Sigmoid colon (tissue), 7 donors: ENCODE measurements around the gene DIP2B. TPM values are rescaled to one million over a fixed set of nuclear protein-coding genes. Genes with fewer than 3 reads are reported as not detected.

ENCODE experiments used
- DNase-seq: peaks from one replicate; pipeline ENCODE4 v3.0.0-alpha.2; 2019
- H3K27ac ChIP-seq, 4 donors: fragments of 200-600 bp; sonication (generic); one replicate each; pipeline ENCODE4 v1.5.1; 2016 to 2019; ENCODE audit warnings: mild to moderate bottlenecking in 1 of 4
- H3K27me3 ChIP-seq, 3 donors: fragments of 200-600 bp; sonication (generic); one replicate each; pipeline ENCODE4 v1.5.1; 2019; ENCODE audit warnings: mild to moderate bottlenecking in 1 of 3
- H3K36me3 ChIP-seq, 4 donors: fragments of 200-600 bp; sonication (generic); one replicate each; pipeline ENCODE4 v1.5.1; 2016 to 2019
- H3K4me1 ChIP-seq, 4 donors: fragments of 200-600 bp; sonication (generic); one replicate each; pipeline ENCODE4 v1.5.1; 2017 to 2019
- H3K4me3 ChIP-seq, 4 donors: fragments of 200-600 bp; sonication (generic); one replicate each; pipeline ENCODE4 v1.5.1; 2017 to 2019; ENCODE audit warnings: mild to moderate bottlenecking in 2 of 4, moderate library complexity in 1 of 4
- H3K9me3 ChIP-seq, 4 donors: fragments of 200-600 bp in 3 of 4; sonication (generic) in 3 of 4; one replicate each; pipeline versions ENCODE4 v1.5.1 to v1.6.1; 2013 to 2019
- EP300 ChIP-seq, 4 donors: sonication (generic); formaldehyde crosslinking; IDR thresholded peaks; one replicate each; pipeline ENCODE4 v1.6.1; 2017; ENCODE audit warnings: antibody characterized with exemption in 4 of 4
- POLR2A ChIP-seq, 2 donors: fragments of 450-650 bp; IDR thresholded peaks; one replicate each; pipeline ENCODE4 v1.6.1; 2016; ENCODE audit warnings: antibody characterized with exemption in 2 of 2, mild to moderate bottlenecking in 2 of 2, moderate library complexity in 2 of 2
- POLR2AphosphoS5 ChIP-seq, 4 donors: sonication (generic); formaldehyde crosslinking; IDR thresholded peaks; one replicate each; pipeline ENCODE4 v1.6.1; 2017; ENCODE audit warnings: antibody characterized with exemption in 4 of 4
- WGBS, 2 donors: extraction: QIAGEN DNeasy Blood & Tissue Kit; methylation state at CpG; one replicate each; pipeline ENCODE4 v1.1.7; 2013; 5-methylcytosine and 5-hydroxymethylcytosine counted together
- intact Hi-C: fragments of 100-400 bp; cut with DNase I; formaldehyde crosslinking; loops from one replicate; pipeline ENCODE4 v1.15.1; 2023
- polyA plus RNA-seq, 3 donors: library from polyadenylated mRNA; stranded (reverse); fragments of 200-250 nt; gene quantifications; one replicate each; pipeline ENCODE4 v1.2.3, GENCODE V29; 2013
- total RNA-seq, 4 donors: library from RNA; depleted of rRNA; stranded (reverse); fragments of >200 nt; gene quantifications; one replicate each; pipeline ENCODE4 v1.1.0, GENCODE V29; 2016
- TF ChIP-seq, protein P1 (sequence below), 4 experiments: fragments of 450-650 bp in 3 of 4; fragments of 200-600 bp in 1 of 4; IDR thresholded peaks; one replicate each; pipeline ENCODE4 v1.5.1; 2016 to 2019; ENCODE audit warnings: antibody characterized with exemption in 4 of 4, mild to moderate bottlenecking in 3 of 4, moderate library complexity in 2 of 4
- donor health status: healthy with polysubstance abuse.
- donor health status: Bipolar disorder and iron deficiency.
- donor health status: healthy.

Gene DIP2B
- total and polyA plus RNA-seq, 7 donors: 7.2 to 28.0 (median 16.4) TPM

DNA sequence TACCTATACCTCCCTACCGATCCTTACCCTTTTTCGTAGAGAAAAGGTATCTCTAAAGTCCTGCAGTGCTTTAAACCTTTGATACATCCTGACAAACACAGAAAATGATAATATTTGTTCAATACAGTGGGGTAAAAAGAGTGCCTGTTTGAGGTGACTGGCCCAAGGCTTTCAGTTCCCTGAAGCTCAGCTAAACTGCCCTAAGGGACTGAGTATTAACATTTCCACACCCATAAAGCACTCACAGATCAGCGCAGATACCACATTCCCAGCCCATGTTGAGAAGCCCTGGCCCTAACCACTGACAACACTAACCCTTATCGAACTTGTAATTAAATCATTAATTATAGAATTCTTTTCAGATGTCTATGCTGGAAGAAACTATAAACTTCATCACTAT lies 108.7 kb downstream of the DIP2B start:
- H3K4me1 ChIP-seq: peaks cover 0 to 63% (median 36%) of the 10 kb centered on the region in 4 donors
- no peak for DNase-seq
- TF ChIP-seq POLR2A (IDR thresholded peaks at IDR 0.05) (no peak), POLR2AphosphoS5 (IDR thresholded peaks at IDR 0.05) (no peak), EP300 (IDR thresholded peaks at IDR 0.05) (no peak)
- TF ChIP-seq, protein P1, sequence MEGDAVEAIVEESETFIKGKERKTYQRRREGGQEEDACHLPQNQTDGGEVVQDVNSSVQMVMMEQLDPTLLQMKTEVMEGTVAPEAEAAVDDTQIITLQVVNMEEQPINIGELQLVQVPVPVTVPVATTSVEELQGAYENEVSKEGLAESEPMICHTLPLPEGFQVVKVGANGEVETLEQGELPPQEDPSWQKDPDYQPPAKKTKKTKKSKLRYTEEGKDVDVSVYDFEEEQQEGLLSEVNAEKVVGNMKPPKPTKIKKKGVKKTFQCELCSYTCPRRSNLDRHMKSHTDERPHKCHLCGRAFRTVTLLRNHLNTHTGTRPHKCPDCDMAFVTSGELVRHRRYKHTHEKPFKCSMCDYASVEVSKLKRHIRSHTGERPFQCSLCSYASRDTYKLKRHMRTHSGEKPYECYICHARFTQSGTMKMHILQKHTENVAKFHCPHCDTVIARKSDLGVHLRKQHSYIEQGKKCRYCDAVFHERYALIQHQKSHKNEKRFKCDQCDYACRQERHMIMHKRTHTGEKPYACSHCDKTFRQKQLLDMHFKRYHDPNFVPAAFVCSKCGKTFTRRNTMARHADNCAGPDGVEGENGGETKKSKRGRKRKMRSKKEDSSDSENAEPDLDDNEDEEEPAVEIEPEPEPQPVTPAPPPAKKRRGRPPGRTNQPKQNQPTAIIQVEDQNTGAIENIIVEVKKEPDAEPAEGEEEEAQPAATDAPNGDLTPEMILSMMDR (IDR thresholded peaks at IDR 0.05): no peak
- WGBS, 2 donors: 87 to 92% methylated on average over 4 of the region's 4 CpGs
- H3K27me3 ChIP-seq: no peaks in the 10 kb centered on the region
- H3K36me3 ChIP-seq: no peaks in the 10 kb centered on the region
- H3K27ac ChIP-seq: peak overlapping the region in 1 of 4 donors; percentile 56
- intact Hi-C loops: no loop called here
- H3K9me3 ChIP-seq: no peaks in the 10 kb centered on the region
- no peak overlapping the region for H3K4me3 ChIP-seq

DNA sequence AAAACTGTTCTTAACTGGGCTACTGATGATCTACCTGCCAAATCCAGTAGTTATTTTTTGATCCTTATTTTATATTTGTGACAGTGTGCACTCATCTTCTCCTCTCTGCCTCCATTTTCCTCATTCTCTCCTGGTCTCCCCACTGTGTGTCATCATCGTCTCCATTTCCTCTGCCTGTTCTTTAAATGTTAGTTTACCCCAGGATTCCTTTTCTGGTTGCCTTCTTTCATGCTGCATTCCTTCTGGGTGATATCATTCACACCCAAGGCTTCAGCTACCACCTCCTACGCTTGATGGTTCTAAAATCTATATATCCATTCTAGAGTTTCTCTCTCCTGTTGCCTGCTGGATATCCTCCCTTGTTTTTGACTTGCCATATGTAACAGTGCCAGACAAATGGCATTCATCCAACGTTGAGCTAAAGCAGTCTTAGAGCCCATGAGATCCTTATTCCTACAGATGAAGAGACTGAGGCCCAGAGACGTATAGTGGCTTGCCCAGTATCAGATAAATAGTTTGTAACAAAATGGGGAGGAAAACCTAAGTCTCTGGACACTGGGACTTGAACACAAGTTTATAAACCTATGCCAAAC lies 109.5 kb downstream of the DIP2B start:
- H3K36me3 ChIP-seq: no peaks in the 10 kb centered on the region
- H3K9me3 ChIP-seq: no peaks in the 10 kb centered on the region
- H3K27ac ChIP-seq: peak overlapping the region in 2 of 4 donors; percentile 36 to 56
- intact Hi-C loops: no loop called here
- no peak overlapping the region for H3K4me3 ChIP-seq
- WGBS, 2 donors: 77 to 85% methylated on average over 4 of the region's 4 CpGs
- peaks cover 0 to 67% (median 41%) of the 10 kb centered on the region in 4 donors for H3K4me1 ChIP-seq
- TF ChIP-seq EP300 (IDR thresholded peaks at IDR 0.05) (no peak), POLR2A (IDR thresholded peaks at IDR 0.05) (no peak), POLR2AphosphoS5 (IDR thresholded peaks at IDR 0.05) (no peak)
- TF ChIP-seq, protein P1 (IDR thresholded peaks at IDR 0.05): no peak
- H3K27me3 ChIP-seq: no peaks in the 10 kb centered on the region
- DNase-seq: no peak

DNA sequence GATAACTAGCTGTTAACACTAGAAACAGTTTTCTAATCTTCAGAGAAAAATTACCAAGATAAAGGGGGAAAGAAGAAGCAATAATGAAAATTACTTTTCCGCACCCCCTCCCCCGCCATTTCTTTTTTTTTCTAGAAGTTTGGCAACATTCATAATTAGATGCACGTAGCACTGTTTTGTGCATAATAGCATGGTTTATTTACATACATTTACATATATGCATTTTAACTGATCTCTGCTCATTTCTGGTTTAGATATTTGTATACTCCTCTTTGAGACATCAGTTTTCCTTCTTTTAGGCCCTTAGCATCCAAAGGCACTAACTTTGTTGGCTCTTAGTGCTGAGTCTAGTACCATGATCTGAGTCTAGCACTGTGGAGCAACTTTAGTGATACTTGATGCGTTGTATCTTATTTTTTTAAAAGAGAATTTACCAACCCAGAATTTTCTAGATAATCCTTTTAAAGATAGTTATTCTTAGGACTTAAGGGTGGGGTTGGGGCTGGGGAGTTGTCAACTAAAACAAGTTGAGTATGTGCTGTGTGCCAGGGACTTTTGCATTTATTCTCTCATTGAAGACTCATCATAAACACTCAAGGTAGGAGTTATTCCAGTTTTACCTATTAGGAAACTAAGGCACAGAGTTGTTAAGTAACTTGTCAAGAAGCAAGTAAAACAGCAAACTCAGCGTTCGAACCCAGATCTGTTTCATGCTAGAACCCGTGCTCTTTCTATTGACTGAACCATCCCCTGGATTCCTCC lies 110.5 kb downstream of the DIP2B start:
- intact Hi-C loops: no loop called here
- H3K4me1 ChIP-seq: peaks cover 0 to 71% (median 48%) of the 10 kb centered on the region in 4 donors
- no peak for DNase-seq
- no peaks in the 10 kb centered on the region for H3K36me3 ChIP-seq
- H3K27ac ChIP-seq: peak overlapping the region in 1 of 4 donors; percentile 56
- TF ChIP-seq, protein P1 (IDR thresholded peaks at IDR 0.05): no peak
- no peak for TF ChIP-seq POLR2A (IDR thresholded peaks at IDR 0.05)
- no peak overlapping the region for H3K4me3 ChIP-seq
- no peaks in the 10 kb centered on the region for H3K9me3 ChIP-seq
- 96 to 97% methylated on average over 7 of the region's 7 CpGs for WGBS, 2 donors
- H3K27me3 ChIP-seq: no peaks in the 10 kb centered on the region

DNA sequence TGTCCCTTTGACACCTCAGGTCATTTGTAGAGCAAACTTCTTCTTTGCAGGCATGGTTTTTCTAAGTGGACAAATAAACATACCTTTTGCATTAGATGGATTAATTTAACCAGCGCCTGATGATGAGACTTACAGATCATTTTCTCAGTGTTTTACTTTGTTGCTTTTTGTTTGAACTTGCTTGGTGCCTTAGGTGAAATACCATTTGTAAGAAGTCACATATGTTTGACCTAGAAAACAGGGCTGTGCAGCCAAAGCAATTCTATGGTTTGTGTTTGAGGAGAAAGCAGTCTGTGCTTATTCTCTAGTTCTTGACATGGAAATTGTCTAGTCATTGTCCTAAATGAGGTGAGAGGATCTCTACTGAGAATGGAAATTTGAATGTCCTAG lies 111.1 kb downstream of the DIP2B start:
- H3K27me3 ChIP-seq: no peaks in the 10 kb centered on the region
- intact Hi-C loops: no loop called here
- WGBS, 2 donors: 96 to 99% methylated on average over 1 of the region's 1 CpG
- H3K4me1 ChIP-seq: peaks cover 0 to 77% (median 51%) of the 10 kb centered on the region in 4 donors
- no peaks in the 10 kb centered on the region for H3K36me3 ChIP-seq
- DNase-seq: no peak
- no peaks in the 10 kb centered on the region for H3K9me3 ChIP-seq
- no peak for TF ChIP-seq POLR2AphosphoS5 (IDR thresholded peaks at IDR 0.05)
- TF ChIP-seq, protein P1 (IDR thresholded peaks at IDR 0.05): no peak
- no peak for TF ChIP-seq POLR2A (IDR thresholded peaks at IDR 0.05)
- no peak for TF ChIP-seq EP300 (IDR thresholded peaks at IDR 0.05)
- peak overlapping the region in 3 of 4 donors; percentile 30 to 56 (median 43) for H3K27ac ChIP-seq
- no peak overlapping the region for H3K4me3 ChIP-seq
